Measurements from ENCODE around the gene RIC3. TPM values are rescaled to one million over a fixed set of nuclear protein-coding genes. Genes with fewer than 3 reads are reported as not detected.

The RIC3 gene
- total and polyA plus RNA-seq, 7 donors, result 0.46 to 8.4 (median 3.4) TPM

- Histone ChIP-seq H3K36me3 (ENCODE audit: insufficient read depth in 1 of 2, low read depth in 1 of 2) (no peaks in the 10 kb centered on the region), H3K4me3 (no peak overlapping the region), H3K27ac (no peak overlapping the region), H3K27me3 (ENCODE audit: insufficient read depth in 3 of 3, low read length in 2 of 3) (no peaks in the 10 kb centered on the region), H3K4me1 (no peaks in the 10 kb centered on the region), H3K9me3 (no peaks in the 10 kb centered on the region)
- no peak for DNase-seq
- intact Hi-C loops (cut with DNase I), result no loop called here
- TF ChIP-seq CTCF (IDR thresholded peaks at IDR 0.05), result no peak
- ATAC-seq, result peak in 1 of 4 donors; percentile 38
- WGBS, 3 donors, result 88 to 94% (median 91%) methylated on average over 4 of the region's 4 CpGs
Measured at GRCh38 chr11:8087185-8087584, 81.6 kb downstream of the RIC3 start.

DNA sequence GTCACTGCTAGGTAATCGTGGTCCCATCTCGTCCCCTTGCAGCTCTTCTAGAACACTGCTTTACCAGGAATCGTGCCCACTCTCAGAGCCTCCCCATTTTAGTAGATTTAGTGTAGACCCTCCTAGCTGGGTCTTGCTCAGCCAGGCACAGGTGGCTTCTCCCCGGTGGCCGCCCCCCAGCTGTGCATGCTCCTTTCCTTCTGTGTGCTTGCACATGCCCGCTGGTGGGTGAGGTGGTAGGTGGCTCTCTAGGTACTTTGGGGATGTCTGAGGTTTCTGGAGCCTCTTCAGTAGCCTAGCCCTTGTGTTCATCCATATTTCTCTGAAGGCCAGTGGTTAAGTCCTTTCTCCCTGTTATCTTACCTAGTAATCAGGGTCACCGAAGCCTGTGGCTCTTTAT is 82.3 kb downstream of the RIC3 start:
- no peak for TF ChIP-seq CTCF (IDR thresholded peaks at IDR 0.05)
- Histone ChIP-seq H3K4me3 (no peak overlapping the region), H3K9me3 (no peaks in the 10 kb centered on the region), H3K27ac (no peak overlapping the region), H3K27me3 (ENCODE audit: insufficient read depth in 3 of 3, low read length in 2 of 3) (peaks cover 0 to 3% (median 0%) of the 10 kb centered on the region in 3 donors), H3K36me3 (ENCODE audit: insufficient read depth in 1 of 2, low read depth in 1 of 2) (no peaks in the 10 kb centered on the region), H3K4me1 (peaks cover 2% of the 10 kb centered on the region)
- WGBS, 3 donors, result 72 to 78% (median 75%) methylated on average over 7 of the region's 7 CpGs
- ATAC-seq (no peak), DNase-seq (no peak)
- intact Hi-C loops (cut with DNase I), result no loop called here

DNA sequence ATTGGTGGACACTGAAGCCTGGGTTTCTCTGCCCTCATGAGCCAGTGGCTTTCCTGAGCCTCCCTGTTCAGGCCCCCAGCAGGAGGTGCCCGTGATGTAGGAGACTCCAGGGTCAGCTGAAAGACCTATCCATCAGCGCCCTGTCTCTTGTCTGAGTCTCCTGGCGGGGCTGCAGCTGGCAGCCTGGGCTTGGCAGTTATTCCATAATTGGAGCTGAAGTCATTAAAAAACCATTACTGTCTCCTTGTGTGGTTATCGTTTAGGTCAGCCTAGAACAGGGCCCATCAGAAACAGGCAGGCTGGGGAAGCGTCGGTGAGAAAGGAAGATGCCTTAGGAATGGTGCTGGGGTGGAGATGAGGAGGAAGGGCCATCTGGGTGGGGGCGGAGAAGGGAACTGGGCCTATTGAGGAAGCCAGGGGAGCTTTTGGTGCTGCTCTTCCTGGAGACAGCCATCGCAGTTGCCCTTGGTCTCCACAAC is 82.8 kb downstream of the RIC3 start:
- Histone ChIP-seq H3K27me3 (ENCODE audit: insufficient read depth in 3 of 3, low read length in 2 of 3) (peaks cover 0 to 5% (median 0%) of the 10 kb centered on the region in 3 donors), H3K4me1 (peaks cover 4% of the 10 kb centered on the region), H3K27ac (no peak overlapping the region), H3K4me3 (no peak overlapping the region), H3K36me3 (ENCODE audit: insufficient read depth in 1 of 2, low read depth in 1 of 2) (no peaks in the 10 kb centered on the region), H3K9me3 (no peaks in the 10 kb centered on the region)
- TF ChIP-seq CTCF (IDR thresholded peaks at IDR 0.05), result no peak
- ATAC-seq (peak in 1 of 4 donors; percentile 10), DNase-seq (no peak)
- 41 to 44% (median 44%) methylated on average over 8 of the region's 8 CpGs for WGBS, 3 donors
- intact Hi-C loops (cut with DNase I), result no loop called here

- Histone ChIP-seq H3K4me3 (no peak overlapping the region), H3K36me3 (ENCODE audit: insufficient read depth in 1 of 2, low read depth in 1 of 2) (no peaks in the 10 kb centered on the region), H3K27me3 (ENCODE audit: insufficient read depth in 3 of 3, low read length in 2 of 3) (peaks cover 0 to 5% (median 0%) of the 10 kb centered on the region in 3 donors), H3K9me3 (no peaks in the 10 kb centered on the region), H3K4me1 (peaks cover 4% of the 10 kb centered on the region), H3K27ac (no peak overlapping the region)
- ATAC-seq (no peak), DNase-seq (no peak)
- no peak for TF ChIP-seq CTCF (IDR thresholded peaks at IDR 0.05)
- 82 to 86% (median 86%) methylated on average over 11 of the region's 11 CpGs for WGBS, 3 donors
- intact Hi-C loops (cut with DNase I), result no loop called here
Measured at GRCh38 chr11:8085011-8085645, 83.7 kb downstream of the RIC3 start.

- Histone ChIP-seq H3K4me1 (peaks cover 4% of the 10 kb centered on the region), H3K27ac (no peak overlapping the region)
Measured at GRCh38 chr11:8084352-8084751, 84.5 kb downstream of the RIC3 start.

More at GRCh38 chr11:8084352-8084751, 84.5 kb downstream of the RIC3 start:
- Histone ChIP-seq H3K27me3 (ENCODE audit: insufficient read depth in 3 of 3, low read length in 2 of 3) (peaks cover 0 to 5% (median 0%) of the 10 kb centered on the region in 3 donors), H3K4me3 (no peak overlapping the region), H3K36me3 (ENCODE audit: insufficient read depth in 1 of 2, low read depth in 1 of 2) (no peaks in the 10 kb centered on the region), H3K9me3 (no peaks in the 10 kb centered on the region)
- DNase-seq, result no peak
- intact Hi-C loops (cut with DNase I), result no loop called here
- ATAC-seq, result no peak
- TF ChIP-seq CTCF (IDR thresholded peaks at IDR 0.05), result no peak
- 95 to 100% (median 96%) methylated on average over 6 of the region's 6 CpGs for WGBS, 3 donors

Measured in psoas muscle (tissue), 8 donors.